Eye (tissue), 1 donor: ENCODE results near the gene FEV.

Experiments used
- DNase-seq: peaks from one replicate; pipeline ENCODE4 v3.0.0-alpha.2; 2015

Gene FEV

GRCh38 chr2:219016721-219017120, 31.7 kb upstream of the FEV start:
- no peak for DNase-seq

DNA sequence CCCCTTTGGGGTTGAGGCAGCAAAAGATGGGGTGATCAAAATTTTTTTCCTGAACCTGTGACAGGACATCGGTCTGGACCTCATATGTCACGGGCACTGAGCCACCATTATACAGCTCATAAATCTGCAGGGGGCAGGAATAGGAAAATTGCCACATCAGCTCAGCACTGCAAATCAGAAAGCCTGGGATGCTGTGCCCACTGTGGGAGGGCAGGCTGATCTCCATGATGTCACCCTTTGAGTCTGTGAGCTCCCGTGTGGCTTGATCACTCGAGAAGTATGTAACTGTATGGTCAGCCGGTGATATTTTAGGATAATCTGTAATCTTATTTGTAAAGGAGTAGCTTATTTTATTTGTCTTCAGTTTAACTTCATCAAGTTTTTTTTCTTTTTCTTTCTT, 25.9 kb upstream of the FEV start:
- DNase-seq: no peak

DNA sequence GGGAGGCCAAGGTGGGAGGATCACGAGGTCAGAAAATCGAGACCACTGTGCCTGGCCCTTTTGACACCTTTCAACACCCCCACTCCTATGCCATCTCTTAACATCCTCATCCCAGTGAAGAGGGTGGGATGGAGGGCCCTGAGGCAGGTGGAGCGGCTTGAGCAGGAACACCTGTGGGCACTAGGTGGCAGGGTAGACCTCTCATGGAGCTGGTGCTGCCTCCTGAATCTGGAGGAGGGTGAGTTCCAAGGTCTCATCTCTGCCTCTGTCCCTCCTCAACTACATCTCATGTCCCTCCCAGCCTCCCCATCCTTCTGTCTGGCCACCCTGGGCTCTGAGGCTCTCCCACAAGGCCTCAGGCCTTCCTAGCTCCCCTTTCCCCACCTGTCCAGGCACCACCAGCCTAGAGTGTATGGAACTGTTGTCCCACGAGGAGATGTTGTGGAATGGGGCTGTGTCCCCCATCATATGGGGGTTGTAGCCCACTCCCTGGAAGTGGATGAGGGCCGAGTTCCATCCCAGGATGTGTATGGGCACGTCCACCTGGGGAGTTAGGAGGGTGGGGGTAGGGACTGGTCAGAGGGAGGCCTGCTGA, 25.3 kb upstream of the FEV start:
- DNase-seq: no peak

GRCh38 chr2:219009294-219009693, 24.3 kb upstream of the FEV start:
- no peak for DNase-seq

GRCh38 chr2:219003979-219004378, 19.0 kb upstream of the FEV start:
- DNase-seq: no peak

GRCh38 chr2:219003267-219003634, 18.3 kb upstream of the FEV start:
- no peak for DNase-seq

DNA sequence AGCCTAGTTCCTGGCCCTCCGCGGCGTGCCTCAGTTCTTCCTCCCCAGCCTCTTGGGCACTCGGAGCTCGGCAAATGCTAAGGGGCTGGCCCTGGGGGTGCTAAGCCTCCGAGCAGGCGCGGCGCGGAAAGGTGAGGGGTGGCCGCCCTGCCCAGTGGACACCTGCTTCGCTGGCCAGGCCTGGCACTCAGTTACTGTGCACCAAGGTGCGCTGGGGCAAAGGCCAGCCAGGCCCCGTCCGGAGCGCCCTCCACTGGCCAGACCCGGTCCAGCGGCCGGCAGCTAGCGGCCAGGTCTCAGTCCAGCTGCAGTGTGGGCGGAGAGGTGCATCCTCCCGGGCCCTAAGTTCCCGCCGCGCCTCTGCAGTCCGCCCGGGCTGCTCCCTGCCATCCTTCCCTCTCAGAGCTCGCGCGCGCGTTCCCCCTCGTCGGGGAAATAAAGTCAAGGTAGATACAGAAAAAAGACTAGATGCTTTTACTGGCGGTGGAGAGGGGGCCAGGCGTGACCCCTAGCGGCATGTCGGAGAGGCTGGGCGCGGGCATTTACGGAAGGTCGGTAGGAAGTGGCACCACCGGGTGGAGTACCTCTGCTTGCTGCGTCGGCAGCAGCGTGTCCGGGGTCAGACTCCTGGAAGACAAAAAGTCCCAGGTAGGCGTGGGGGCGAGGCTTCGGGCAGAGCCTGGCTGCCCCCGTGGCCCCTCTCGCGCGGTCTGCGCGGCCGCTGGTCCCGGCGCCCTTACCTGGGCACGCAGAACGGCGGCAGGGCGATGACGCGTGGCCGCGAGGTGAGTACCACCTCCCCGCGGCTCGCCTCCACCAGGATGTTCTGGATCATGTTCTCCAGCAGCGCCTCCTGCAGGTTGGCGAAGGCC, 17.6 kb upstream of the FEV start:
- peak; percentile 73 for DNase-seq

GRCh38 chr2:219001577-219002394, 16.8 kb upstream of the FEV start:
- no peak for DNase-seq

GRCh38 chr2:219001100-219001576, 16.2 kb upstream of the FEV start:
- DNase-seq: no peak

DNA sequence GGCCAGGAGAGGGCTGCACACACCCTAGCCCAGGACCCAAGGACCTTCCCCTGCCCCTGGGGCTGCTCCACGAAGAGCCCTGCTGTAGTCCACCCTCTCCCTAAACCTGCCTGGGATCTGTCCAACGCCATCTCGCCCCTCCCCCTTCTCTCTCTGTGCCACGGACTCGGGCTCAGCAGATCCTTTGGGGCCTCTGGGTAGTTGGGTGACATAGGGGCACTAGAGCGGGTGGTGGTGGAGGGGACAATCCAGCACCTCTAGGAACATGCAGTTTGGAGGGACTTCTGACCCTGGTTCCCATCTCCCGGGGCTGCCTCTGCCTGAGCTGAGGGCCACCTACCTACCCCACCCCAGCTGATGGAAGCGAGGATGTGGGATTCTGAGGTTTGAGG, 15.6 kb upstream of the FEV start:
- DNase-seq: peak; percentile 20

- DNase-seq: no peak
These were observed 15.0 kb upstream of the FEV start for GRCh38 chr2:218999881-219000568.

DNA sequence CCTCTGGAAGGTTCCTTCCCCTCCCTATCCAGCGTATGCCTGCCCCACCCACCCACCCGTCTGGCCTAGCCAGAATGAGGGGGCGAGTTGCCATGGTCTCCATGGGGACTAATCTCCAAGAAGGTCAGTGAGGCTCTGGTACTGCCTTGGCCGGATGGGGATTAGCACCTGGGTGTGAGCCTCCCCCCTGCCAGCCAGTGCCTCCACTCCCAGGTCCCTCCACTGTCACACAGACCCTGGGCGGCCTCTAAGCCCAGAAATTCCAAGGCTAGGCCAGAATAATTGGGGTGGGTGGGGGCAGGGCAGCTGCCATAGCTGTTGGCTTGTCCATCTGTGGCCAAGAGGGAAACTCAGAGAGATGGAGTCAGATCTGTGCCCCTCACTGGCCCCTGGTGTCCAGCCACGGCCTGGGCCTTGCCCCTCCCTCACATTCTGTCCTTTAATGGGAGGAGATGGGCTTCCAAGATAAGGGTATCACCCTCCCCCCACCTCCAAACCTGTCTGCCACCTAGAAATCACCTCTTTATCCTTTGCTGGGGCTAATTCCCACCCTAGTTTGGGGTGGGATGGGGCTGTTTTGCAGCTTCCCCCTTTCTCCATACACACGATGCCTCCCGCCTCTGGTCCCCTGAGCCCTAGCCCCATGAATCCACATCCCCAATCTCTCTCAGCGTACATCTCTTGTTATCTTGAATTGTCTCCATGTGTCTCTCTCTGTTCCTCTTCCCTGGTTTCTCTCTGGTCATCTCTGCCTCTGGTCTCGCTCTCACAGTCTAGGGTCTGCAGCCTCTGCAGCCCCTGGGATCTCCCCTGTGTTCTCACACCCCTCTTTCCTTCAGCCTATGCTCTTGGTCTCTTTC, 14.3 kb upstream of the FEV start:
- peak; percentile 35 for DNase-seq

DNA sequence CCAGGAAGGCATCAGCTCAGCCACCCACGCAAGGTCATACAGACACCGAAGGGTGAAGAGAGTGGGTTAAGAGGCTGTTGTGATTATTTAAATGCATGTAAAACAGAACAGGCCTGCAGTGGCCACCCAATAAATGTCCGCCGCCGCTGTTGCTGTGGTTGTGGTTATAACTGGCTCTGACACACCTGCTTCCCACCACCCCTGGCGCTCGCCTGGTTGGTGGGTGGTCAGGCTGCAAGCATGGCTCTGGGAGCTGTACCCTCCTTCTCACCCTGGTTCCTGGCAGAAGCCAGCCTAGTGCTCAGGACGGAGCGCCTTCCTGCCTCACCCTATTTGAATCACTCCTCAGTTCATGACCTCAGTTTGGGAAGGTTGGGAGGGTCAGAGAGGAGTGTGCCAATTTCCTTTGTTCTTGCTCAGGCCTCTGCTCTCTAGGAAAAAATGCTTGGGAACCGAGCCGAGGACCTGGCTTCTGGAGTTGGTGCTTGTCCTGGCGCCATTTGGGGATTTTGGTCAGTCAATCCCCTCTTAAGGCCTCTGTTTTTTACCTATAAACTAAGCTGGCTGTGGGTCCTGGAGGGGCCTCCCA, 13.5 kb upstream of the FEV start:
- DNase-seq: no peak

DNA sequence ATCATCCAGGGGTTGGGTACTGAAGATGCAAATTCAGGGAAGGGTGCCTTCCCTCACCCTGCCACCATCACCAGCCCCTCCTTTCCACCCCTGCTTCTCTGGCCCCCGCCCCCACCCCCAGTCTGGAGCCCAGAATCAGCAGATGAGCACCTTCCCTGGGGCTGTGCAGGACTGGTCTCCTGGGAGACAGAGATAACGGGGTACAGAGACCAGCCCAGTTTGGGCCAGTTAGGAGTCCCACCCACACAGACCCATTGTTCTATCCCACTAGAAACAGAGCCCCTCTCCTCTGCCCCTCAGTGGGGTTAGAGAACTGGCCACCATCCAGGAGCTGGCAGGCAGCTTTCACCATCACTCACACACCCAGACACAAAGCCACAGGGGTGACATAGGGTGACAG, 12.7 kb upstream of the FEV start:
- no peak for DNase-seq

- no peak for DNase-seq
These were observed 12.0 kb upstream of the FEV start for GRCh38 chr2:218996937-218997336.

- DNase-seq: peak; percentile 95
These were observed 11.2 kb upstream of the FEV start for GRCh38 chr2:218995972-218996711.

GRCh38 chr2:218995561-218995960, 10.6 kb upstream of the FEV start:
- DNase-seq: no peak

- DNase-seq: peak; percentile 51
These were observed 8.6 kb upstream of the FEV start, which contains the start of gene CRYBA2 for GRCh38 chr2:218993345-218994315. Gene CRYBA2 (minus strand): TSS chr2:218993422. CDS start chr2:218993176, 246 bp downstream.

DNA sequence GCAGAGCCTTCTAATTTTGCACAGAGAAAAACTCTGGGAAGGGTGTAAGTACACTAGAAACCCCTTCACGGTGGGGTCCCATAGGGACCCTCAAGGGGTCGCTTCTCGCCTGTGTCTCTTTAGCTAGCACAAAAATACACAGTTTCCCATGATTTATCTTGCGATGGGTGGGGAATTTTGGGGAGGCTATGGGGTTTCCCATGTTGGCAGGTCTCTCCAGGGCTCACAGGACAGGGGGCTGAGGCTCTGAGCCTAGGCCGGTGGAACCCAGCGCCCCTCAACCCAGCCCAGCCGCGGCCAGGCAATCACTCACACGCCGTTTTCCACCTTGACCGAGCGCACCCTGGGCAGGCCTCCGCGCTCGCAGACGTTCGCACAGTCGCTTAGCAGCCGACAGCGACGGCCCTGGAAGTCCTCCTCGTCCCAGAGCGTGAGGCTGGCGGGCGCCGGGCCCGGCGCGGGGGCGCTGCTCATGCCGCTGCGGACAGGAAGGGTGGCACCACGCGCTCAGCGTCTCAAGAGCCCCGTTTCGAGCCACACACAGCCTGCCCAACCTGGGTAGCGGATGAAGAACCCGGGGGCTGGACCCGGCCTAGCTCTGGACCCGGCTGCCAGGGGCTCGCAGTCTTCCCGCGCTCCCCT, 7.8 kb upstream of the FEV start:
- no peak for DNase-seq
